MCF 10A (cell line): Measurements from ENCODE around the gene PRKCZ. TPM values are rescaled to one million over a fixed set of nuclear protein-coding genes. Genes with fewer than 3 reads are reported as not detected.

Experiments
- BruUV-seq: library from RNA; stranded (reverse); fragments of 400-500 nt; replicated peaks from 2 replicates; lab custom pipeline; 2021; lab: Mats Ljungman, UMichigan
- CTCF ChIA-PET: fragments of 300-600 bp; sonication (Branson Sonifier 250); formaldehyde crosslinking; extraction: SDS; loops from one replicate; lab custom pipeline; 2021; ENCODE audit warnings: antibody characterized with exemption, inconsistent platforms; lab: Yijun Ruan, JAX
- POLR2A ChIA-PET: fragments of 300-600, 350-650 bp; sonication (Branson Sonifier 250); formaldehyde crosslinking; extraction: SDS; loops from one replicate; lab custom pipeline; 2020; ENCODE audit warnings: antibody characterized with exemption, inconsistent platforms; lab: Yijun Ruan, JAX
- DNase-seq: peaks from one replicate; pipeline ENCODE4 v3.0.0-alpha.2; 2018; ENCODE audit not compliant: unreplicated experiment
- H3K27ac Mint-ChIP-seq: one replicate; pipeline ENCODE4 v1.8.0; 2022; ENCODE audit warnings: mild to moderate bottlenecking, low read depth, mixed read lengths; ENCODE audit not compliant: unreplicated experiment
- H3K27me3 Mint-ChIP-seq: one replicate; pipeline ENCODE4 v1.8.0; 2022; ENCODE audit warnings: mixed read lengths; ENCODE audit not compliant: insufficient read depth, unreplicated experiment
- H3K36me3 Mint-ChIP-seq: one replicate; pipeline ENCODE4 v1.8.0; 2022; ENCODE audit warnings: mild to moderate bottlenecking, moderate library complexity, mixed read lengths; ENCODE audit not compliant: insufficient read depth, unreplicated experiment
- H3K4me1 Mint-ChIP-seq: one replicate; pipeline ENCODE4 v1.8.0; 2022; ENCODE audit warnings: mixed read lengths; ENCODE audit not compliant: insufficient read depth, unreplicated experiment
- H3K4me3 Mint-ChIP-seq: one replicate; pipeline ENCODE4 v1.8.0; 2022; ENCODE audit warnings: mild to moderate bottlenecking, moderate library complexity, mixed read lengths; ENCODE audit not compliant: unreplicated experiment
- H3K9me3 Mint-ChIP-seq: one replicate; pipeline ENCODE4 v1.8.0; 2022; ENCODE audit warnings: mixed read lengths; ENCODE audit not compliant: unreplicated experiment
- CTCF ChIP-seq: fragments of 200-600 bp; IDR thresholded peaks from one replicate; pipeline ENCODE4 v1.8.0; 2022; ENCODE audit warnings: antibody characterized with exemption, mild to moderate bottlenecking; ENCODE audit not compliant: unreplicated experiment
- intact Hi-C: fragments of 100-400 bp; cut with micrococcal nuclease; formaldehyde crosslinking; loops from 2 replicates; pipeline ENCODE4 v1.14.1; 2022
- total RNA-seq: library from RNA; stranded (reverse); gene quantifications from 2 replicates; pipeline ENCODE4 v1.2.3, GENCODE V29; 2022

PRKCZ gene
- total RNA-seq, 1 experiment from 2014 or later = 24.9 TPM

DNA sequence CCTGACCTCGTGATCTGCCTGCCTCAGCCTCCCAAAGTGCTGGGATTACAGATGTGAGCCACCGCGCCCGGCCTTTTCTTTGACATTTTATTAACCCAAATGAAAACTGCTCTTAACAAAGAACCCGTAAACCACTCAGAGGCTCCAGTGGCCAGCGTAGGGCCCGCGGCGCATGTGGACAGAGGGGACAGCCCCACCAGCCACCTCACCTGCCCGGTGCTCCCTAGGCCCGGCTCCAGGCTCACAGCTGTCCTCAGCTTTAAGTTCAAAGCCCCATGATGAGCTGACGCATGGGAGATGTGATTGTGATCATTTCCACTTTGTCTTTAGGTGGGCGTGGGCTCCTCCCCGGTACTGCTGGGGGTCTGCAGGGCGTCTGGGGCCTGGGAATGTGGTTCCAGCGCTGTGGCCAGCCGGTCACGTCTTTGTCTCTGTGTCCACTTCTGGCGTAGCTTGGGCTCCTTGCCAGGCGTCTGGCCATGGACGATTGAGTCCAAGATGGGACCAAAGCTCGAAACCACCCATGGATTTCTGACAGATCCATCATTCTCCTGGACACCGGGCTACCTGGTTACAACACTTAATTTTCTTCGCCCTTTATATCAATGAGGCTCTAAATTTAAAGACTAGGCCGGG is 6.9 kb downstream of the PRKCZ start:
- DNase-seq = no peak
- Mint-ChIP-seq H3K27me3 (no peaks in the 10 kb centered on the region), H3K4me1 (peaks cover 6% of the 10 kb centered on the region), H3K27ac (no peak overlapping the region), H3K36me3 (peaks cover 30% of the 10 kb centered on the region), H3K4me3 (no peak overlapping the region), H3K9me3 (no peaks in the 10 kb centered on the region)
- POLR2A ChIA-PET = no interaction called here
- CTCF ChIA-PET = interaction anchor here (2.3 to 3.2 kb wide), 2 partner anchors 10 to 12 kb away, joined by 5 to 15 read pairs; no protein-coding TSS in a partner anchor
- TF ChIP-seq CTCF = no peak
- intact Hi-C loops = no loop called here
- no TSS peak for BruUV-seq

- POLR2A ChIA-PET = no interaction called here
Measured at GRCh38 chr1:2059290-2059953, 9.2 kb downstream of the PRKCZ start.

DNA sequence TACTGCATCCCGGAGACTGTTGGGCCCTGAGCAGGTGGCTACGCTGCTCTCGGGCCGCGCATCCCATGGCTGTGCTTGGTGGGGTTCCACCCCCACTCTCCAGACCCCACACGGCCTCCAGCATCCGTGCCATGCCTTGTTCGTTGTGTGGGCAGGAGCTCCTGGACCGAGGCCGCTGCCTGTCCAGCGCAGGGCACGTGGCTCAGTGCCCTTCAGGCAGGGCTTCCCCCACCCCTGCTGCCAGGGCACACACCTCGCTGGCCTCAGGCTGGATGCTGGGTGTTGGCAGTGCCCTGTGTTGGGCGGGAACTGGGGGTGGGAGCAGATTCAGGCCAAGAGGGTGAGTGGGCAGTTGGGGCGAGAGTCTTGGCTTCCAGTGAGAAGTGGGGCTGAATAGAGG is 9.9 kb downstream of the PRKCZ start:
- CTCF ChIA-PET = interaction anchor here (0.8 kb wide), 1 partner anchor 16 kb away, joined by 3 read pairs; no protein-coding TSS in a partner anchor
- H3K36me3 Mint-ChIP-seq = peaks cover 38% of the 10 kb centered on the region
- intact Hi-C loops = no loop called here
- POLR2A ChIA-PET = no interaction called here
- H3K27ac Mint-ChIP-seq = no peak overlapping the region
- TF ChIP-seq CTCF = no peak
- DNase-seq = no peak
- no TSS peak for BruUV-seq
- no peaks in the 10 kb centered on the region for H3K4me1 Mint-ChIP-seq
- no peak overlapping the region for H3K4me3 Mint-ChIP-seq
- no peaks in the 10 kb centered on the region for H3K9me3 Mint-ChIP-seq
- no peaks in the 10 kb centered on the region for H3K27me3 Mint-ChIP-seq

More at GRCh38 chr1:2059290-2059953, 9.2 kb downstream of the PRKCZ start:
- Mint-ChIP-seq H3K27ac (no peak overlapping the region), H3K4me3 (no peak overlapping the region), H3K27me3 (no peaks in the 10 kb centered on the region), H3K4me1 (no peaks in the 10 kb centered on the region), H3K9me3 (no peaks in the 10 kb centered on the region), H3K36me3 (peaks cover 42% of the 10 kb centered on the region)
- CTCF ChIA-PET = interaction anchor here (0.7 to 2.3 kb wide), 3 partner anchors 12 to 15 kb away, joined by 3 to 5 read pairs (median 3); no protein-coding TSS in a partner anchor
- BruUV-seq = no TSS peak
- no peak for DNase-seq
- intact Hi-C loops = no loop called here
- no peak for TF ChIP-seq CTCF

DNA sequence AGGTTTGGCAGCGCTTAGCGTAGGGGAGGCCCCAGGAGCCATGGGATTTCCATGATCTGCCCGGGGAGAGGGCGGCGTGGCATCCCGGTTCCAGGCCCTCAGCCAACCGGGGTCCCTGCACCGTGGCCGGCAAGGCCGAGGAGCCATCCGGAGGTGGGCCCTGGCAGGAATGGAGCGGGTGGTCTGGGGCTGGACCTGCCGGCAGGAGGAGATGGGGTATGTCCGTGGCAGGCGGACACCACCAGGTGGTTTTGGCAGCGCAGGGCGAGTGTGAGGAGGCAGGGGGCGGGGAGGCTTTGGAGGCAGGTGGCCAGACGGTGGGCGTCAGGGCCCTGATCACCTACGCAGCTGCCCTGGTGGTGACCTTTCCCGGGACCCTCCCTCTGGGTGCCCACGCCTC is 10.3 kb downstream of the PRKCZ start:
- Mint-ChIP-seq H3K27me3 (no peaks in the 10 kb centered on the region), H3K4me1 (no peaks in the 10 kb centered on the region), H3K4me3 (no peak overlapping the region), H3K27ac (no peak overlapping the region), H3K36me3 (peaks cover 38% of the 10 kb centered on the region), H3K9me3 (no peaks in the 10 kb centered on the region)
- TF ChIP-seq CTCF = no peak
- intact Hi-C loops = no loop called here
- DNase-seq = no peak
- ChIA-PET POLR2A (no interaction called here), CTCF (interaction anchor here (0.8 kb wide), 1 partner anchor 16 kb away, joined by 3 read pairs; no protein-coding TSS in a partner anchor)
- no TSS peak for BruUV-seq
